Measurements from ENCODE around the gene NXPE1. TPM values are rescaled to one million over a fixed set of nuclear protein-coding genes. Genes with fewer than 3 reads are reported as not detected.

Gene NXPE1
- total RNA-seq, 1 experiment from 2014 or later: not detected

Other genes with a start within 250 kb of the NXPE1 start
- gene C11orf71, start 159.4 kb downstream of the NXPE1 start, total RNA-seq (2021; ENCODE audit: unreplicated experiment): 4.3 TPM
- gene RBM7, start 159.2 kb downstream of the NXPE1 start, total RNA-seq (2021; ENCODE audit: unreplicated experiment): 27.9 TPM
- 72.5 TPM for gene REXO2, start 120.4 kb downstream of the NXPE1 start, total RNA-seq (2021; ENCODE audit: unreplicated experiment)
- gene NXPE4, start 35.9 kb upstream of the NXPE1 start, total RNA-seq (2021; ENCODE audit: unreplicated experiment): not detected
- gene NXPE2, start 118.6 kb upstream of the NXPE1 start, total RNA-seq (2021; ENCODE audit: unreplicated experiment): not detected